ENCODE measurements around the gene NELL2.

DNA sequence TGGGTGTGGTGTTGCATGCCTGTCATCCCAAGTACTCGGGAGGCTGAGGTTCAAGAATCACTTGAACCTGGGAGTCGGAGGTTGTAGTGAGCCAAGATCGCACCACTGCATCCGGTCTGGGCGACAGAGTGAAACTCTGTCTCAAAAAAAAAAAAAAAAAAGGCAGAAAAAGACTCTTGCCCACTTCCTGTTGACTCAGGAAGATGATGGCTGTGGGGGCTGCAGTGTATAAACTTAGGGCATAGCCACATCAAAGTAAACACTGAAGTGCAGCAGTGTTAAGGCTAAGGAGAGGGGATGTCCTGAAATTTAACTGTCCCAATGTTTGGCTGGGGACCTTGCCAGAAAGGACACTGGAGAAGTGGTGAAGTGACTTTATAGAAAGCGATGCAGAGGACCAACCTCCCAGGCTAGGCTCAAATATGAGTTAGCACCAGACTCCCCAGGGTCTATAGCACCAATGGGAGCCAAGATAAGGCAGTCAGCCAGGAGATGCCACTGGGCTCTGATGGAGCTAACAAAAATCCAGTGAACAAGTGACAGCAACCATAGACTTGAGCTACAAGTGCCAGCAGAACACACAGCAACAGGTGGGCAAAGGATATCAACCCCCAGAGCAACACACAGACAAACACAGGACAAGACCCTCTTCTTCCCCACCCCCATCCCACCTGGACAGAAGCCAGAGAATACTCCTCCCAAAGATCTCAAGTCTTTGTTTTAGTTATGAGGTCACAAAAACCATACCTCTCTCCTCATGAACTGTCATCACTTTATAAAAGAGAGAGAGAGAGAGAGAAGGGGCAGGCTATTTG, 28.0 kb downstream of the NELL2 start:
- TF ChIP-seq, protein P1, sequence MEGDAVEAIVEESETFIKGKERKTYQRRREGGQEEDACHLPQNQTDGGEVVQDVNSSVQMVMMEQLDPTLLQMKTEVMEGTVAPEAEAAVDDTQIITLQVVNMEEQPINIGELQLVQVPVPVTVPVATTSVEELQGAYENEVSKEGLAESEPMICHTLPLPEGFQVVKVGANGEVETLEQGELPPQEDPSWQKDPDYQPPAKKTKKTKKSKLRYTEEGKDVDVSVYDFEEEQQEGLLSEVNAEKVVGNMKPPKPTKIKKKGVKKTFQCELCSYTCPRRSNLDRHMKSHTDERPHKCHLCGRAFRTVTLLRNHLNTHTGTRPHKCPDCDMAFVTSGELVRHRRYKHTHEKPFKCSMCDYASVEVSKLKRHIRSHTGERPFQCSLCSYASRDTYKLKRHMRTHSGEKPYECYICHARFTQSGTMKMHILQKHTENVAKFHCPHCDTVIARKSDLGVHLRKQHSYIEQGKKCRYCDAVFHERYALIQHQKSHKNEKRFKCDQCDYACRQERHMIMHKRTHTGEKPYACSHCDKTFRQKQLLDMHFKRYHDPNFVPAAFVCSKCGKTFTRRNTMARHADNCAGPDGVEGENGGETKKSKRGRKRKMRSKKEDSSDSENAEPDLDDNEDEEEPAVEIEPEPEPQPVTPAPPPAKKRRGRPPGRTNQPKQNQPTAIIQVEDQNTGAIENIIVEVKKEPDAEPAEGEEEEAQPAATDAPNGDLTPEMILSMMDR (IDR thresholded peaks at IDR 0.05), result no peak
- TF ChIP-seq POLR2A (IDR thresholded peaks at IDR 0.05) (no peak), EP300 (IDR thresholded peaks at IDR 0.05) (no peak)

Measured in upper lobe of left lung (tissue), 4 donors.